T follicular helper cell (primary cell): ENCODE measurements around the gene MSANTD2.

Source experiments
- DNase-seq: peaks from one replicate; pipeline ENCODE4 v3.0.0-alpha.2; 2020; ENCODE audit warnings: low read depth

MSANTD2 gene

DNA sequence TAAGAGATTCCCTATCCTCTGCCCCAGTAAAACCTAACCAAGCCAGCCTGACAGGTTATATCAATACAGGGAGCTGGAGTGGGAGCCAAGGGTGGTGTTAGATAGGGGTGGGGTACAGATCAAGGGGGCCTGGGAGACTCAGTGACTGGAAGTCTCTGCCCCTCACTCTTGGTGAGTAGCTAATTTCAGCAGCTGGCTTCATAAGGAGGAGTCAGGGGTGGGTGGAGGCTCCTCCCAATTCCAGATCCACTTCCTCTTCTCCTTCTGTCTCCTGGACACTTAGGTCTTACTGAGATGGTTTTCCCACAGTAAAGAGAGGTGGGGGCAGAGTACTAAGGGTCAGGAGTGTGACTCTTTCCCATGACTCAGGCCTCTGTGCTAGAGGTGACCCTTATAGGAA, 47.0 kb downstream of the MSANTD2 start:
- DNase-seq = no peak

DNA sequence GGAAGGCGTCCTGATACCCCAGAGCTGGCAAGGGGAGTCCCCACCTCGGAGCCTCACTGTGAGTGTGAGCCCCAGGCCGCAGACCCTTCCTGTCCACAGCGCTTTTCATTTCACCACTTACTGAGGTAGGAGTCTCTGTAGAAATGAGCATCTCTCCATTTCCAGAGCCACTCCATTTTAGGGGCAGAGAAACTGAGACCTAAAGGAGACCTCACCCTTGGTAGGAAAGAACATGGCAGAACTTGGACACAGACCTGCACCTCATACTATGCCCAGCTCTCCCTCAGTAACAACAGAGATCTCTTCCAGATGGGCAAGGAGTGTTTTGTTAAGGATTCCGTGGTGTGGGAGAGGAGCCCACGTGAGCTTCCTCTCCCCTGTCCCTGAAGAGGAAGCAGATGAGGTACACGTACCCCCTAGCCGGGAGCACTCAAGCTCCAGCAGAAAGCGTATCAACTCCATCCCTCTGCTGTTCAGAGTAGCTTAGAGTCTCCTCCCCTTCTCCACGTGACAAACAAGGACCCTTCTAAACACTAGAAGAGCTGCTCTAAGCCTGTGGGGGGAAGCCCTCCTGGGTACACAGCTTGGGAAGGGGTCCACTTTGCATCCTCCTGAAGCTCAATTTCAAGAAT, 47.6 kb downstream of the MSANTD2 start:
- DNase-seq = no peak

GRCh38 chr11:124751741-124752470, 48.3 kb downstream of the MSANTD2 start, which contains the start of gene VSIG2:
Gene VSIG2 (minus strand): TSS chr11:124752255. CDS start chr11:124752137, 118 bp downstream.
- no peak for DNase-seq

DNA sequence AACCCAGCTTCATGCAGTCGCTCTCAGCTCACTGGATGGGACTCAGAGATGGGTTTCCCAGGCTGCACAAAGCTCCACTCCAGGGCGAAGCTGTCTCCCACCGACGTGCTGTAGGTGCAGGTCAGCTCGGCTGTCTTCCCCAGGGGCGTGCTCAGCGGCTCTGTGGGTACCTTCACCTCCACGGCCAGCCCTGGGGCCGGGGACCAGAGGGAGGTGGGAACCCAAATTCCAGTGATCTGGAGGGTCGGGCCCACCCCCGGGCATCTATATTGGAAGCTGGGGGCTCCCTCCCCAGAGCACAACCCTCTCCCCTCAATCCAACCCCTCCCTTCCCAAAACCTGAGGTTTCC, 48.8 kb downstream of the MSANTD2 start:
- no peak for DNase-seq

DNA sequence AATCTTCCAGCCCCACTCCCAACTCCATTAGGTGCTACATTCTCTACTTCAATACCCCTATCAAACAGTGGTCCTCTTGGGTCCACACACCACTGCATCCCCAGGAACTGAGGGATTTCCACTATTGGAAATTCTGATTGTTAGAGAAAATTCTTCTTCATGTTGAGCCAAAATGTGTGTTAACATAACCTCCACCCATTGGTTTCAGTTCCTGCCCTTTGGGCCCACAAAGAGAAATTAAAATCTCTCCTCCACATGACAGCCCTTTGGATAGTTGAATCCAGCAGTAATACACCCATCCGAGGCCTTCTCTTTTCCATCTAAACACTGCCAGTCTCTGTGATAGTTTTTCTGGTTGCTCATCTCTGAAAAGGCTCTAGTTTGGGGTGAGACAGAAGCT, 50.3 kb downstream of the MSANTD2 start:
- no peak for DNase-seq

DNA sequence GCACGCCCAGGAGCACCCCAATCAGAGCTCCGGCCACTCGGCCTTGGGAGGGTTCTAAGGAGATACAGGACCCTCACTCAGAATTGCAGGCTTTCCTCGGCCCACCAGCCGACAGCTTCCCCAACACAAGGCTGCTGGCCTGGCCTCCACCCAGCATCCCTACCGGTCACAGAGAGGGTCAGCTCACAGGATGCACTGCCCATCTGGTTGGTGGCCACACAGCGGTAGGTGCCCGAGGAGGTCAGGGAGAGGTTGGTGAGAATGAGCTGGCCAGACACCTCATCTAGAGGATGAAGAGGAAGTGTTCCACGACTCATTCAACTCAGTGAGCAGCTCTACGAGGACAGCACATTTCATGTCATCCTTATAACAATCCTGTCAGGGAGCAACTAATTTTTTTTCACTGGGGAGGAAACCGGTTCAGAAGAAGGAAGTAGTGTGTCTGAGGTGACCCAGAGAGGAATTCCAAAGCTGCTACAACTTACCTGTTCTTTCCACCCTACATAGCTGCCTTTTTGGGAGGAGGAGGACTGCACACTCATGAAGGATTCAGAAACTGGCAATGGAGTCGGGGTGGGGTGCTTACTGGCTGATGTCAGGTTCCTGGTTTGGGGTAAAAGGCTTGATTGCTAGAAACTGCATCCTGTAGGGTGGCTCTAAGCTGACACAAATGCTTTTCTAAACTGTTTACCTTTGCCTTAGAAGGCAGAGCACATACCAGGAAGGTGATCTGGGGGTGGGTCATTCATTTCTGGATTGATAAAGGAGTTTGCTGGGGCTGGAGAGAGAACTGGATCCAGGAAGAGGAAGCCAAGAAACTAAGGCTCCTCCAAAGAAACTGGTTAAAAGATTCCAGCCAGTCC, 51.5 kb downstream of the MSANTD2 start:
- no peak for DNase-seq

GRCh38 chr11:124748100-124748418, 52.1 kb downstream of the MSANTD2 start:
- no peak for DNase-seq

DNA sequence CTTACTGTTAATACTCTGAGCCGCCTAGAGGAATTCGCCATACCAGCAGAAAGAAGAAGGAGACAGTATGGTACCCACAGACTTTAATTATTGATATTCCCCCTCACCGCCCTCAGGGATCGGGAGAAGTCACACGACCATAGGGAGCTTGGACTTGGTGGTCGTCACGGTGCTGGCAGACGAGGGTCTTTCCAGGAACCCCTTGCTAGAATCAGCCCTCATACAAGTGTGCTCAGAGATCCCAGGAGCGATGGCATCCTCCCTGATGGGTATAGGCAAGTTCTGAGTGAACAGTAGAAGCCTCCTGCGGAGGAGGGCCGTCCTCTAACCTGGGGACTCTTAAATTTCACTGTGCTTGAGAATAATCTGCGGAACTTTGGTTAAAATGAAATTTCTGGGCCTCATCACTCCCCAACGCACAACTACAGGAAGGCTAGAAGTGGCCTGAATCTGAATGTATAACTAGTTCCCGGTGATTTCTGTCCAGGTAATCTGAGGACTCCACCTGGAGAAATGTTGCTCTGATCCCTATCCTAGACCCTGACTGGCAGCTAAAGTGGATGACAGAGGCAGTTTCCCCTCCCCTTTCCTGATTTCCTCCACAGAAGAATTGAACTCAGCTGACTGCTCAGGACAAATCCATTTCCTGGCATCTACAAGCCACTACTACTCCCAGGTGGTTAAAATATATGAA, 52.7 kb downstream of the MSANTD2 start:
- no peak for DNase-seq

DNA sequence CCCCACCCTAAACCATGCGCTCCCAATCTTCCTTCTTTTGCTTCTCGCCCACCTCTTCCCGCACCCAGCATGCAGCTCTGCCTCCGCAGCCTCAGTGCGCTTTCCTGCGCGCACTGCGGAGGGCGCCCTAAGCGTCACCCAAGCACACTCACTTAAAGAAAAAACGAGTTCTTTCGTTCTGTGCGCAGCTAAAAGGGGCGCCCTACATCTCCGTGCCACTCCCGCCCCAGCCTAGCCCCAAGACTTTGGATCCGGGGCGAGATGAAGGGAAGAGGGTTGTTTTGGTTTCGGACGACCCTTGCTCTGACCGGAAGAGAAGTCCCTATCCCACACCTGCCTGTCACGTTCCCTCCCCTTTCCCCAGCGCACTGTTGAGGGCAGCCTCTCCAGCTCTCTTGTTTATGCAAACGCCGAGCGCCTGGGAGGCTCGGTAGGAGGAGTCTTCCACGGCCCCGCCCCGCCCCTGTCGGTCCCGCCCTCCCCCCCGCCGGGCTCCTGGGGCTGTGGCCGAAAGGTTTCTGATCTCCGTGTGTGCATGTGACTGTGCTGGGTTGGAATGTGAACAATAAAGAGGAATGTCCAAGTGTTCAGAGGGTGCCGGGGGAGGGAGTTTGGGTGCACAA, 53.5 kb downstream of the MSANTD2 start:
- DNase-seq = peak; percentile 67

- no peak for DNase-seq
These were observed 54.2 kb downstream of the MSANTD2 start for GRCh38 chr11:124745835-124746620.

DNA sequence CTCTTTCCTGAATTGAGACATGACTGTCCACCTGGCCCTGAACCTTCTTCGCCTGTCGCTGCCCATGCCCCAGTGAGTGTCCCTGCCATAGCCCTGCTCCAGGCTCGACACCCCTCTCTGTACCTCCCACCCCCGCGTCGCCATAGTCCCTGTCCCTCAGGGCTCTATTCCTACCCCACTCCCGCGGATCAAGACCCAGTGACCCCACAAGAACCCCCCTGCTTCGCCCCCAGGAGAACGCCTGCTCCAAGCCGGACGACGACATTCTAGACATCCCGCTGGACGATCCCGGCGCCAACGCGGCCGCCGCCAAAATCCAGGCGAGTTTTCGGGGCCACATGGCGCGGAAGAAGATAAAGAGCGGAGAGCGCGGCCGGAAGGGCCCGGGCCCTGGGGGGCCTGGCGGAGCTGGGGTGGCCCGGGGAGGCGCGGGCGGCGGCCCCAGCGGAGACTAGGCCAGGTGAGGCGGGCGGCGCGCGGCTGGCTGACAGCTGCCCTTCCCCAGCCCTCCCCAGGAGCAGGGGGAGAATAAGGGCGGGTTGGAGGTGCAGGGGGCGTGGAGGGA, 54.9 kb downstream of the MSANTD2 start:
- no peak for DNase-seq

GRCh38 chr11:124743050-124743449, 57.2 kb downstream of the MSANTD2 start:
- no peak for DNase-seq

DNA sequence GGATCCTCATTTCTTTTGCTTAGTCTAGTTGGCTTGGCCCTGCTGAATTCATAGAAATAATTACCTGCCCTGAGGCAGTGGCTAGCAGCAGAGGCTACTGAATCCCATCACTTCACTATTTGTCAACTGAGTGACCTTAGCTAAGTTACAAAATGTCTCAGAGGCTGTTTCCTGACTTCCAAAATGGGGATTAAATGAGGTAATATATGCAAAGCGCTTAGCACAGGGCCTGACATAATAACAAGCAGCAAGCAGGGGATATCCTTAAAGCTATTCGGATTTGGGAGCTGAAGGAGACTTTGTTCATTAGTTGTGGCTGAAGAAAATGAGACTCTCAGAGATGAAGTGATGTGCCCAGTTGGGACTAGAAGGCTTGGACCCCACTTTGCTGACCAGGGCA, 57.7 kb downstream of the MSANTD2 start:
- DNase-seq = no peak

- no peak for DNase-seq
These were observed 59.8 kb downstream of the MSANTD2 start for GRCh38 chr11:124740277-124740882.

DNA sequence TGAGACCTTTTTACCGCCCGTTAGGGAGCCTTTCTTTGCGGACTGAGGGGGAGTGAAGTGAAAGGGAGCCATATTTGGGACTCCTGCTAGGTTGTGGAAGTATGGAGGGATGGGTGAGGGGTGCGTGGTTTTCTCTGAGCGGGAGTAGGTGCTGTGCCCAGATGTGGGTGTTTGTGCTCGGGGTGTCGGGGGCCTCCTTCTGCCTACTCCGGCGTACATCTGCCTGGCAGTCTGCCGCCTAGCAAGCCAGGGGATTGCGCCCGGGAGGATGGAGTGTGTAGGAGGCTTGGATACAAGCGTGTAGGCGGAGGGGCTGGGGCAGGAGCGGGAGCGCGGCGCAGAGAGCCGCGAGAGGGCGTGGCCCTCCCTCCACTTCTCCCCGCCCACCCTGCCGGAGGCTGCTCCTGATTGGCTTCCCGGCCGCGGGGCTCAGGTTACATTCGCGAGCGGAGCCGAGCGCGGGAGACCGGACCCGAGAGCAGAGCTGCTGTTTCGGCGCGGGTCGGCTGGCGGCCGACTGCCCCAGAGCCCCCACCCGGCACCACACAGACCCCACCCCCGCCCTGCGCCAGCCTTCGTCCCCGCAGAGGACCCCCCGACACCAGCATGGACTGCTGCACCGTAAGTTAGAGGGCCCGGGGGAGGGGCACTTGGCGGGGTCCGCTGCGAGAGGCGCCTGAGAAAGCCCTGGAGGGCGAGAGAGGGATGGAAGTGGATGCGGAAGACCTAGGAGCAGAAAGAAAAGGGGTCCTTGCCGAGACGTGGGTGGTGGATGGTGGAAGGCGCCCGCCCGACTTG, 60.5 kb downstream of the MSANTD2 start, which contains the start of gene NRGN:
Gene NRGN, plus strand, starts transcription at position 464 of the 798 bp plus-strand sequence. Its CDS starts 143 bp downstream, at position 607.
- peak; percentile 79 for DNase-seq

GRCh38 chr11:124738713-124739478, 61.3 kb downstream of the MSANTD2 start:
- no peak for DNase-seq

GRCh38 chr11:124737638-124738305, 62.4 kb downstream of the MSANTD2 start:
- no peak for DNase-seq

DNA sequence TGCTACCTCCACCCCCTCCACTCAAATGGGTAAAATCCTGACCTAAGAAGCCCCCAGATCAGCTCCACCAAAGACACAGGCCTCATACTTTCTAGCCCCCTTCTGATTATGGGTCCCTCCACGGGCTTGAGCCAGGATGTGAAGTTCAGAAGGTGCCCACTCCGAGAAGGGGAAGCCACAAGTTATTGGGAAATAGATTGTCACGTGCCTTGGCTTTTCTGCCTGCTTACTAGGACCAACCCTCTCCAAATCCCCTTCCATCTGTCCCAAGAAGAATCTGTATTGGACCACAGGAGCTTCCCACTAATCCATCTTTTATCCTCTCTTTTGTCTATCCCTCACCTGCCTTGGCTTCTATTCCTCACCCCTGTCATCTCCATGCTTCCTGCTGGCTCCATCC, 63.5 kb downstream of the MSANTD2 start:
- no peak for DNase-seq
